Right renal pelvis (tissue), 4 donors: ENCODE results near the gene SERPINI2. TPM values are rescaled to one million over a fixed set of nuclear protein-coding genes. Genes with fewer than 3 reads are reported as not detected.
A peak's percentile ranks its signal among the peaks of the same experiment; 100 is the strongest.
"Not testable (repeated sequence)": the region's sequence is repeated elsewhere in the genome, so short reads cannot be mapped to it uniquely, and the experiment has no call there.

Experiments used
- DNase-seq, 4 donors: peaks; one replicate each; pipeline ENCODE4 v3.0.0-alpha.2; 2013; ENCODE audit warnings: low read depth in 4 of 4, low spot score in 3 of 4, missing footprints in 1 of 4
- polyA plus RNA-seq, 4 donors: library from polyadenylated mRNA; unstranded; fragments of 120-200 nt; gene quantifications; one replicate each; pipeline ENCODE4 v1.2.1, GENCODE V29; 2013; ENCODE audit not compliant: insufficient read length in 4 of 4

SERPINI2 gene
- polyA plus RNA-seq, 4 donors, result 0.57 to 1.6 (median 0.92) TPM

DNA sequence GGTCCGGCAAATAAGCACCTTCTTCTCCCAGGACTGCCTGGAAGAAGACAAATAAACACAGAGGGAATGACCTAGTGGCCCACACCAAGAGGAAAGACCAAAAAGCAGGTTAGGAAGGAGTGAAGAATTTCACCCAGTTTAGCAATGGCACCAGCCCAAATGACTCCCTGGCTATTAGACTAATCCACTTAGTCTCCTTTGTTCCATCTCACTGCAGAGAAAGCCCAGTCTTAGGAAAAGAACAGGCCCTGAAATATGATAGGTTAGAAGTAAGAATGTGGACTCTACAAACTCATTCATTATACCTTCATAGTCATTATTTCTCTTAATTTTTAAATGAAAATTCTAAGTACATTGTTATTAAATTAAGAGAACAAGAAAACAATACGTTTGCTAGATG, 23.2 kb downstream of the SERPINI2 start:
- no peak for DNase-seq

DNA sequence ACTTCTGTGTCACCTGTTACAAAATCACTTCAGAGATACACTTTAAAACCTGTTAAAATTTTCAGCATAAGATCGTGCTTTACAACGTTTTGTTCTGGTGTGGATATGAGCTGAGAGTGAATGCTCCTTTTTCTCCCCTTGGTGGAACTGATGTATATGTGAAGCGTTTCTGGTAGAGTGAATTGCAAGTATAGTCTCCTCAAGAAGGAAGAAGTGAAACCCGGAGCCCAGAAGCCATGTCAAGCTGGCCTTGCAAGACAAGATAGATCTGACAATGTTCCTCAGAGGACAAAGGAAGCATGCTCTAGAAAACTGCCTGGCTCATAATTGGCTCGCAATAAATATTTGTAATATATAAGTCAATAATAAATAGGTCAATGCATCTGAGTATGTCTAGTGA, 23.6 kb downstream of the SERPINI2 start:
- no peak for DNase-seq

DNA sequence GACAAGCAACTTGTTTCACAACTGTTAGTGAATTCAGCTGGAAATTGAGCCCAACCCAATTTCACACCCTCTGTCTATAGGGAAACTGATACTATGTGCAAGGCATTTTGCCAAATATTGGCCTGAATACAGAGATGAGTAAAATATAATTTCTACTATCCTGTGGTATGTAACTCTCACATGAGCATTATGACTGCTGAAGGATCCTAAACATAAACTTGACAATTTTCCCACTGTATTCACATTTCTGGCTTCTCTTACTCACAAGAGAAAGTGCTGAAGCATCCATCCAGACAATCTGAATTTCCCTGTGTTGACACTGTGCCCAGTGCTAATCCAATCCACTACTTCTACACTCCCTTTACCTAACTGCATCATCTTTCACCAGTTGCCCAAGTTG, 28.4 kb downstream of the SERPINI2 start:
- DNase-seq, result no peak

DNA sequence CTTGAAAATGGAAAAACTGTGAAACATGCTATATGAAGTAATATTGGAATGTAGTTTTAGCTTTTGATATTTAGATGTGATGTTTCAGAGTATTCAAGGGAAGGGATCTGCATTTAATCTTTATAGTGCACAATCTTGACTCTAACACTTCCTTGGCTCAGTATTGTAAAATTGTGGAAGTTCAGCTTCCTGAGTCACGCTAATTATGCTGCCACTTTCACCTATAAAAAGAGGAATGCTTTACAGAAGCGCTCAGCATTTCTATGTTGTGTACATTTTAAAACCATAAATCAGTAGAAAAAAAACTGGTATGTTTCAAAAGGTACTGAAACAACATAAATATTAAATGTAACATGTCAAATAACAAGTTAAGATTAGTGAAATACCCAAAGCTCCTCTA, 32.6 kb downstream of the SERPINI2 start:
- no peak for DNase-seq

DNA sequence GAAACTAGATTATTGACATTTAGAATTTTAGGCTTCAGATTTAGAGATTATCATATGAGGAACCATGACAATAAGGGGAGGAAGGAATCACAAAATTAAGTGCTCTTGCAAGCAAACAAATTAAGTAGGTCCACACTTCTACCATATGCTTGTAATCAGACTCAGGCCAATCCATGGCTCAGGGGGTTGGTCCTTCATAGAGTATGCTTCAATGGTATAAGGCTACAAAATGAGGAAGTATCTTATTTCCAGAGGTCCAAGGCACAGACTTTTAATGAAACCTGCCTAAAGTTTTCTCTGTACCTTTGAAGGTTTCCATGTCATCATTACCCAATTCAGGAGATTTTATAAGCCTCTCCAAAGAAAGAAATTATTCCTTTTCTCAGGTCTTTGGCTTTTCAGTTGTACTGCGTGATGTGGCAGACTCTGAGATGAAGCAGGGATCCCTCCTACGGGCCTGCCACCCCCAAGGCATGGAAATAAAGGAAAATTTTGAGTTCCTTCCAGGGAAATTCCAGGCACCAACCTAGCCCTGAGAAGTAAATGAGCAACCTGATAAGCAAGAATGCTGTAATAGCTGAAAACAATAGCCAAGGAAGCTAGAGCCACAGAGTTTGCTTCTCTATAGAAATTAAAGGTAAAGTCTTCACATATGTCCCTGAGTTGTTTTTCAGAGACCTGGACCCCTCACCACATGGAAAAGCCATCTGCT, 36.3 kb downstream of the SERPINI2 start:
- DNase-seq, result no peak

- DNase-seq, result not testable (repeated sequence)
These were observed 46.9 kb downstream of the SERPINI2 start for GRCh38 chr3:167426962-167427361.

GRCh38 chr3:167422396-167422795, 51.4 kb downstream of the SERPINI2 start:
- DNase-seq, result not testable (repeated sequence)

GRCh38 chr3:167409611-167410010, 64.2 kb downstream of the SERPINI2 start:
- no peak for DNase-seq

DNA sequence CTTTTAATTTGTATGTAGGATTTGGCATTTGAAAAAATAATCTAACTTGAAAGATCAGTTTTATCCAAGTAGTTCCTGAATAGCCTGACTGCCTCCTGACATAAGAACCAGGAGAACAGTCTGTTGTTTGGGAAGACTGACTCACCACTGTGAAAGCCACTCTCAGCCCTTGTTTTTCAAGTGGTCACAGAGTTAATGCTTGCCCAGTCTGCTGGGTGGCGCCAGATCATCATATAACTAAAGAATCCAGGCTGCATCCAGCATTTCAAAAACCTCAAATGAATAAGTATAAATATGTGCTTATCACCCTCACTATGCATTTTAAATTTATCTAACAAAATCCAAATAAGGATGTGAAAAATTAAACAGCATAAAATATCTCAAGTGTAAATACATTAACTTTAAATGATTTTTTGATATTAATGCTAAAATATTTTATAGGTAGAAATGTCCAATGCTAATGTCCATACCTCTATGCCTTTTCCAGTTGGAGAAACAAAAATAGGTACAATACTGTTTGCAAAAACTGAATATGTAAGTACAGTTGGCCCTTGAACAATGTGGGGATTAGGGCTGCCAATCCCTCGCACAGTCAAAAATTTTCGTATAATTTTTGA, 66.9 kb downstream of the SERPINI2 start:
- peak in 2 of 4 donors; percentile 18 to 27 for DNase-seq

DNA sequence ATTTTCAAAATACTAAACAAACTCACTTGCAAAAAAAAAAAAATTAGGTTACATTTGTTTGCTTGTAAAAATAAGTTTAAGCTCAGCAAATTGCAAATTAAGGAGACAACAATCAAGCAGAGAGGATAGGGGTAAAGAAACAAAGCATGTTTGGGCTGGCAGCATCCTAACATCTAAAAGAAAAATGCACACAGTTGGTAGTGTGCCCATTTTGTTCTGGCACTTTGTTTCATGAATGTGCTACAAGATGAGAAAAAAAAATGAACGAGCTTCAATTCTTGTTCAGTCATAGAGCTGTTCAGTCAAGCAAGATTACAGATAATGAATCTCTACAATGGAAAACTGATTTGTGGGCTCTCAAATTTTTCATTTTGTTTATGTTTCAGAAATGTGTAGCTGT, 76.0 kb downstream of the SERPINI2 start:
- no peak for DNase-seq

- DNase-seq, result no peak
These were observed 77.8 kb downstream of the SERPINI2 start for GRCh38 chr3:167396075-167396474.

DNA sequence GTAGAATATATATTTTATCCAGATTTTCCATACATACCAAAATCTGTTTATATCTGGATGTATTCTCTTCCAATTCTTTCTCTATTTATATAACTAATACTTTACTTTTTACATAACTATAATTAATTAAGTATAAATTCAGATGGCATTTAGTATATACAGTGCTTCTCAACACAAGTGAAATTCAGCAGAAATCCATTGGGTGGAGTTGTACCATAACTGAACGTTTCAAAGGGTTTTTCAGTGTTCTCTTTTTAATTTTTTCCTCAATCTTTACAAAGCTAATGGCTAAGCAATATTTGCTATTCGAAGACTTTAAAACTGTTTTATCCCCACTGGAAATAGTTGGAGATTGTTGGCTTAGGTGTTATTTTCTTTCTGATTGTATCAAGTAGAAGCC, 79.8 kb downstream of the SERPINI2 start:
- DNase-seq, result no peak

Other genes starting within 250 kb of the SERPINI2 start
- gene ZBBX, start 93.7 kb downstream of the SERPINI2 start, polyA plus RNA-seq, result 1 to 10 TPM; 3.6 to 5.6 (median 4.7) TPM
- gene WDR49, start 179.9 kb upstream of the SERPINI2 start, polyA plus RNA-seq, result 1 to 10 TPM; 2.1 to 3.0 (median 2.5) TPM